Activated CD4-positive, alpha-beta T cell treated with anti-CD3 and anti-CD28 coated beads, Interleukin-2, amount 50 U/mL, for 24 hours (primary cell): Measurements from ENCODE around the gene ARHGAP44.

ENCODE experiments used
- DNase-seq, 2 donors: peaks; one replicate each; pipeline ENCODE4 v3.0.0-alpha.2; 2020; ENCODE audit warnings: low read depth in 1 of 2, low spot score in 1 of 2

The ARHGAP44 gene

GRCh38 chr17:12896180-12896785 lies 107.0 kb downstream of the ARHGAP44 start:
- DNase-seq = no peak

- no peak for DNase-seq
These were observed 108.8 kb downstream of the ARHGAP44 start for GRCh38 chr17:12898110-12898509.

- no peak for DNase-seq
These were observed 110.3 kb downstream of the ARHGAP44 start for GRCh38 chr17:12899604-12900003.

- DNase-seq = no peak
These were observed 111.2 kb downstream of the ARHGAP44 start for GRCh38 chr17:12900474-12900873.

- no peak for DNase-seq
These were observed 112.7 kb downstream of the ARHGAP44 start for GRCh38 chr17:12902046-12902445.

- no peak for DNase-seq
These were observed 118.2 kb downstream of the ARHGAP44 start for GRCh38 chr17:12907477-12907876.

GRCh38 chr17:12909046-12909445 lies 119.7 kb downstream of the ARHGAP44 start:
- DNase-seq = no peak

- no peak for DNase-seq
These were observed 120.2 kb downstream of the ARHGAP44 start for GRCh38 chr17:12909511-12909910.

- DNase-seq = no peak
These were observed 121.9 kb downstream of the ARHGAP44 start for GRCh38 chr17:12911239-12911638.

GRCh38 chr17:12917399-12917798 lies 128.1 kb downstream of the ARHGAP44 start:
- DNase-seq = no peak

GRCh38 chr17:12918142-12918541 lies 128.8 kb downstream of the ARHGAP44 start:
- DNase-seq = no peak

- DNase-seq = no peak
These were observed 132.8 kb downstream of the ARHGAP44 start for GRCh38 chr17:12922120-12922519.

- no peak for DNase-seq
These were observed 135.3 kb downstream of the ARHGAP44 start for GRCh38 chr17:12924614-12925013.

- DNase-seq = no peak
These were observed 137.7 kb downstream of the ARHGAP44 start for GRCh38 chr17:12927001-12927400.

GRCh38 chr17:12927541-12928425 lies 138.5 kb downstream of the ARHGAP44 start:
- no peak for DNase-seq

GRCh38 chr17:12928736-12929135 lies 139.4 kb downstream of the ARHGAP44 start:
- DNase-seq = no peak

GRCh38 chr17:12936501-12936900 lies 147.2 kb downstream of the ARHGAP44 start:
- no peak for DNase-seq

- no peak for DNase-seq
These were observed 151.4 kb downstream of the ARHGAP44 start for GRCh38 chr17:12940699-12941098.

- no peak for DNase-seq
These were observed 157.7 kb downstream of the ARHGAP44 start for GRCh38 chr17:12947047-12947446.

GRCh38 chr17:12952012-12952411 lies 162.7 kb downstream of the ARHGAP44 start:
- no peak for DNase-seq

GRCh38 chr17:12953156-12953555 lies 163.9 kb downstream of the ARHGAP44 start:
- DNase-seq = no peak

GRCh38 chr17:12955521-12955920 lies 166.2 kb downstream of the ARHGAP44 start:
- no peak for DNase-seq

GRCh38 chr17:12958786-12959185 lies 169.5 kb downstream of the ARHGAP44 start:
- no peak for DNase-seq
